Hindlimb muscle (tissue), 1 donor: ENCODE results near the gene C11orf42. TPM values are rescaled to one million over a fixed set of nuclear protein-coding genes. Genes with fewer than 3 reads are reported as not detected.

Experiments
- DNase-seq: peaks from one replicate; pipeline ENCODE4 v3.0.0-alpha.2; 2013
- polyA plus RNA-seq: library from polyadenylated mRNA; unstranded; fragments of 120-200 nt; gene quantifications from one replicate; pipeline ENCODE4 v1.2.1, GENCODE V29; 2013; ENCODE audit not compliant: insufficient read length

Gene C11orf42
- polyA plus RNA-seq, 1 donor: 0.35 TPM

- no peak for DNase-seq
Observed at GRCh38 chr11:6258571-6259081, 53.3 kb downstream of the C11orf42 start.

- no peak for DNase-seq
Observed at GRCh38 chr11:6260207-6260726, 54.9 kb downstream of the C11orf42 start.

Other genes with a start within 250 kb of the C11orf42 start
- gene OR56A5, start 237.1 kb upstream of the C11orf42 start, polyA plus RNA-seq: not detected
- not detected for gene OR52L1, start 218.6 kb upstream of the C11orf42 start, polyA plus RNA-seq
- not detected for gene OR56A4, start 198.6 kb upstream of the C11orf42 start, polyA plus RNA-seq
- not detected for gene OR56A1, start 174.8 kb upstream of the C11orf42 start, polyA plus RNA-seq
- gene OR56B4, start 97.9 kb upstream of the C11orf42 start, polyA plus RNA-seq: not detected
- not detected for gene OR52B2, start 35.2 kb upstream of the C11orf42 start, polyA plus RNA-seq
- gene OR52W1, start 6.3 kb upstream of the C11orf42 start, polyA plus RNA-seq: not detected
- gene FHIP1B, start 29.1 kb downstream of the C11orf42 start, polyA plus RNA-seq: 28.8 TPM
- gene CNGA4, start 33.5 kb downstream of the C11orf42 start, polyA plus RNA-seq: 0.27 TPM
- not detected for gene CCKBR, start 54.3 kb downstream of the C11orf42 start, polyA plus RNA-seq
- 36.7 TPM for gene CAVIN3, start 114.9 kb downstream of the C11orf42 start, polyA plus RNA-seq
- 24.4 TPM for gene SMPD1, start 184.9 kb downstream of the C11orf42 start, polyA plus RNA-seq
- gene APBB1, start 213.5 kb downstream of the C11orf42 start, polyA plus RNA-seq: 36.6 TPM
- 2.2 TPM for gene HPX, start 235.4 kb downstream of the C11orf42 start, polyA plus RNA-seq